Measurements from ENCODE around the gene UGT1A10. TPM values are rescaled to one million over a fixed set of nuclear protein-coding genes. Genes with fewer than 3 reads are reported as not detected.

The UGT1A10 gene
- total RNA-seq, 1 experiment from 2014 or later = 1.0 TPM

DNA sequence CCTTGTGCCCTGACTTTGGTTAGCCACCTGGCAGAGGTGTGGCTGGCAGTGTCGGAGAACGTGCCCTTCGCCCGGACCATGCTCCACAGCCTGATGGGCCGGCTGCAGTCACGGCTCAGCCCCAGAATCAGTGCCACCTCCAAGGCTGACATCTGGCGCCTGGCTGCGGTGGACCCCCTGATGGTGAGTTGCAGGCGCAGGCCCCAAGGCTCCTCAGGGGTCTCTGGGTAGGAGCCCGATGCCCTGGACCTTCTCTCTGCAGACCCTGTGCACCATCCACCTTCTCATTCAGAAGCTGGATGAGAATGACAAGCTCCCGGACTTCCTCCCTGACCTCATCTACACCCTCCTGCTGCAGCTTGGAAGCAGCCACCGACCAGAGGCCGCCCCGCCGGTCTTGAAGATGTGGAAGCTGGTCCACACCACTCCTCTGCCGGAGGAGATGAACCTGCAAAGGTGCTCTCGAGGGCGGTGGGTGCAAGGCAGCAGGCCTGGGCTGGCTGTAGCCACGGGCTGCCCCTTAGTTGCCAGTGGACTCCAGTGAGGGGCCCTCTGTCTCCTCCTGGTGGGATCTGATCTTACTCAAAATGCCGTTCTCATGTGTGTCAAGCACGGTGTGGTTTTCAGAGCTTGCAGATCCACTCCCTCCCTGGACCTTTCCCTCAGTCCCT is 186.0 kb downstream of the UGT1A10 start:
- no peaks in the 10 kb centered on the region for H3K9me3 Mint-ChIP-seq (ENCODE audit: unreplicated experiment)
- DNase-seq = no peak
- no peaks in the 10 kb centered on the region for H3K36me3 Mint-ChIP-seq (ENCODE audit: insufficient read depth, unreplicated experiment)
- TF ChIP-seq, protein P1, sequence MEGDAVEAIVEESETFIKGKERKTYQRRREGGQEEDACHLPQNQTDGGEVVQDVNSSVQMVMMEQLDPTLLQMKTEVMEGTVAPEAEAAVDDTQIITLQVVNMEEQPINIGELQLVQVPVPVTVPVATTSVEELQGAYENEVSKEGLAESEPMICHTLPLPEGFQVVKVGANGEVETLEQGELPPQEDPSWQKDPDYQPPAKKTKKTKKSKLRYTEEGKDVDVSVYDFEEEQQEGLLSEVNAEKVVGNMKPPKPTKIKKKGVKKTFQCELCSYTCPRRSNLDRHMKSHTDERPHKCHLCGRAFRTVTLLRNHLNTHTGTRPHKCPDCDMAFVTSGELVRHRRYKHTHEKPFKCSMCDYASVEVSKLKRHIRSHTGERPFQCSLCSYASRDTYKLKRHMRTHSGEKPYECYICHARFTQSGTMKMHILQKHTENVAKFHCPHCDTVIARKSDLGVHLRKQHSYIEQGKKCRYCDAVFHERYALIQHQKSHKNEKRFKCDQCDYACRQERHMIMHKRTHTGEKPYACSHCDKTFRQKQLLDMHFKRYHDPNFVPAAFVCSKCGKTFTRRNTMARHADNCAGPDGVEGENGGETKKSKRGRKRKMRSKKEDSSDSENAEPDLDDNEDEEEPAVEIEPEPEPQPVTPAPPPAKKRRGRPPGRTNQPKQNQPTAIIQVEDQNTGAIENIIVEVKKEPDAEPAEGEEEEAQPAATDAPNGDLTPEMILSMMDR (IDR thresholded peaks at IDR 0.05; ENCODE audit: insufficient read depth in 1 of 2, low read depth in 1 of 2, low read length in 1 of 2, severe bottlenecking in 1 of 2, unreplicated experiment in 1 of 2) = no peak
- H3K9me3 ChIP-seq = no peaks in the 10 kb centered on the region
- no TSS peak for BruUV-seq (replicated peaks)
- H3K4me3 ChIP-seq (ENCODE audit: low read depth, low read length) = no peak overlapping the region
- intact Hi-C loops (cut with micrococcal nuclease; ENCODE audit: unreplicated experiment) = no loop called here
- no peaks in the 10 kb centered on the region for H3K27me3 ChIP-seq (replicated peaks; ENCODE audit: control insufficient read depth, insufficient read depth, low read length)
- no peak overlapping the region for H3K4me3 Mint-ChIP-seq (ENCODE audit: unreplicated experiment)
- no peaks in the 10 kb centered on the region for H3K27me3 Mint-ChIP-seq (ENCODE audit: insufficient read depth, unreplicated experiment)
- H3K36me3 ChIP-seq (ENCODE audit: control insufficient read depth, insufficient read depth, low read length) = no peaks in the 10 kb centered on the region
- H3K27ac Mint-ChIP-seq (ENCODE audit: unreplicated experiment) = no peak overlapping the region
- no peaks in the 10 kb centered on the region for H3K4me1 ChIP-seq
- CTCF ChIA-PET = interaction anchor here (0.6 kb wide), 1 partner anchor 637 kb away, joined by 3 read pairs; no protein-coding TSS in a partner anchor
- no peaks in the 10 kb centered on the region for H3K4me1 Mint-ChIP-seq (ENCODE audit: low read depth, unreplicated experiment)
- POLR2A ChIA-PET = no interaction called here

Other genes with a start within 250 kb of the UGT1A10 start
- gene USP40, start 69.7 kb upstream of the UGT1A10 start, total RNA-seq (2022) = 27.4 and 27.8 TPM in 2 replicates
- gene UGT1A8, start 18.8 kb upstream of the UGT1A10 start, total RNA-seq (2022) = 0.14 and 0.50 TPM in 2 replicates
- gene UGT1A9, start 35.5 kb downstream of the UGT1A10 start, total RNA-seq (2022) = 0.20 and 0.39 TPM in 2 replicates
- 0.18 and 0.63 TPM in 2 replicates for gene UGT1A7, start 45.5 kb downstream of the UGT1A10 start, total RNA-seq (2022)
- gene UGT1A6, start 56.4 kb downstream of the UGT1A10 start, total RNA-seq (2022) = 29.2 and 33.9 TPM in 2 replicates
- gene UGT1A5, start 76.5 kb downstream of the UGT1A10 start, total RNA-seq (2022) = 1.00 and 1.2 TPM in 2 replicates
- gene UGT1A4, start 82.3 kb downstream of the UGT1A10 start, total RNA-seq (2022) = 0.79 and 0.84 TPM in 2 replicates
- 0.64 and 0.65 TPM in 2 replicates for gene UGT1A3, start 92.6 kb downstream of the UGT1A10 start, total RNA-seq (2022)
- gene UGT1A1, start 123.8 kb downstream of the UGT1A10 start, total RNA-seq (2022) = 2.6 and 3.0 TPM in 2 replicates
- gene MROH2A, start 141.9 kb downstream of the UGT1A10 start, total RNA-seq (2022) = not detected in 2 replicates
- 29.7 and 35.0 TPM in 2 replicates for gene HJURP, start 218.1 kb downstream of the UGT1A10 start, total RNA-seq (2022)